Gastrocnemius medialis (tissue), 4 donors: ENCODE data around the gene FAM9A. TPM values are rescaled to one million over a fixed set of nuclear protein-coding genes. Genes with fewer than 3 reads are reported as not detected.

ENCODE experiments used
- ATAC-seq, 2 donors: fragments of 150-250 bp; one replicate each; pipeline ENCODE4 v1.9.1; 2016
- DNase-seq, 2 donors: peaks; one replicate each; pipeline ENCODE4 v3.0.0-alpha.2; 2019
- H3K27ac ChIP-seq, 4 donors: fragments of 200-600 bp; sonication (generic); 1 replicate in 1 of 4; 2 replicates in 3 of 4; pipeline ENCODE4 v1.5.1; 2016 to 2018; ENCODE audit warnings: mild to moderate bottlenecking in 2 of 4, moderate library complexity in 1 of 4
- H3K27me3 ChIP-seq, 3 donors: fragments of 200-600 bp; sonication (generic) in 2 of 3; 1 replicate in 1 of 3; 2 replicates in 2 of 3; pipeline versions ENCODE4 v1.5.1 to v1.6.0; 2016 to 2019; ENCODE audit warnings: mild to moderate bottlenecking in 1 of 3, moderate library complexity in 1 of 3
- H3K36me3 ChIP-seq, 2 donors: fragments of 200-600 bp; sonication (generic) in 1 of 2; one replicate each; pipeline ENCODE4 v1.5.1; 2017 to 2018
- H3K4me1 ChIP-seq, 2 donors: fragments of 200-600 bp; sonication (generic) in 1 of 2; one replicate each; pipeline ENCODE4 v1.5.1; 2016 to 2017; ENCODE audit warnings: mild to moderate bottlenecking in 2 of 2
- H3K4me3 ChIP-seq, 4 donors: fragments of 200-600 bp; sonication (generic) in 3 of 4; 1 replicate in 1 of 4; 2 replicates in 3 of 4; pipeline ENCODE4 v1.5.1; 2016 to 2019; ENCODE audit warnings: mild to moderate bottlenecking in 2 of 4
- H3K9me3 ChIP-seq, 3 donors: fragments of 200-600 bp; sonication (generic) in 2 of 3; 1 replicate in 1 of 3; 2 replicates in 2 of 3; pipeline ENCODE4 v1.5.1; 2016 to 2019
- POLR2A ChIP-seq, 2 donors: fragments of 450-650 bp; IDR thresholded peaks; one replicate each; pipeline ENCODE4 v1.6.1; 2017; ENCODE audit warnings: antibody characterized with exemption in 2 of 2, mild to moderate bottlenecking in 2 of 2, moderate library complexity in 2 of 2
- in situ Hi-C, 4 donors: fragments of 200-750 bp; cut with MboI; loops; one replicate each; pipeline versions ENCODE4 v1.15.0 to v1.8.0; 2017; ENCODE audit warnings: low sequenced_read_pairs in 4 of 4
- intact Hi-C: fragments of 100-400 bp; cut with DNase I; formaldehyde crosslinking; loops from one replicate; pipeline ENCODE4 v1.15.1; 2023; ENCODE audit warnings: low total_unique reads
- total RNA-seq, 4 donors: library from RNA; depleted of rRNA; stranded (reverse); fragments of >200 nt; gene quantifications; one replicate each; pipeline versions ENCODE4 v1.1.0 to v1.2.3, GENCODE V29; 2016
- TF ChIP-seq, protein P1 (sequence below), 5 experiments: fragments of 450-650 bp in 3 of 5; fragments of 200-600 bp in 2 of 5; sonication (generic) in 2 of 5; IDR thresholded peaks in 4 of 5; conservative IDR thresholded peaks in 1 of 5; 1 replicate in 4 of 5; 2 replicates in 1 of 5; pipeline ENCODE4 v1.5.1; 2016 to 2019; ENCODE audit warnings: antibody characterized with exemption in 5 of 5, mild to moderate bottlenecking in 3 of 5, moderate library complexity in 3 of 5

The FAM9A gene
- total RNA-seq, 4 donors from 2014 or later, result not detected

DNA sequence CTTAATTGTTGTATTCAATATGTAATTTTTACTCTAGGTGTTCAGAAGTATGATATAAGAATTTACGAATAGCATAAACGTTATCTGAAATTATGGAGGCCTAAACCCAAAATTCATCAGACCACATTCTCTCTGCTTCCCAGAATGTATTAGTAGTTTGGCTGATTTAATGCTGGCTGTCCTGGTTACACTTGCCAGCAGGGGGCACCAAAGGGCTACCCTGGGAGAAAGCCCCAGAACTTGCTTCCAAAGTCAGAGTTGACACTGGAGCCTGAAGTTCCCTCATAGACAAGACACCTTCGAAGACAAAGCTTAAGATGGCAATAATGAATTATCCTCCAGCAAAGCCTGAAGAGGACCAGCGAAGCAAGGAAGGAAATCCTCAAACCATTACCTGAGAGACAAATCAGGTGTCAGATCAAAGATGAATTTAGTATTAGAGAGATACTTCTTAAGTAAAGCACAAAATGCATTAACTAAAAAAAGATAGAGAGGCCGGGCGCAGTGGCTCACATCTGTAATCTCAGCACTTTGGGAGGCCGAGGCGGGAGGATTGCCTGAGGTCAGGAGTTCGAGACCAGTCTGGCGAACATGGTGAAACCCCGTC is 58.0 kb downstream of the FAM9A start:
- in situ Hi-C loops, result loop anchor here in 3 of 4 donors (10.0 to 25.0 kb wide), 2 partner anchors 748 to 756 kb away; no protein-coding TSS in a partner anchor
- TF ChIP-seq, protein P1, sequence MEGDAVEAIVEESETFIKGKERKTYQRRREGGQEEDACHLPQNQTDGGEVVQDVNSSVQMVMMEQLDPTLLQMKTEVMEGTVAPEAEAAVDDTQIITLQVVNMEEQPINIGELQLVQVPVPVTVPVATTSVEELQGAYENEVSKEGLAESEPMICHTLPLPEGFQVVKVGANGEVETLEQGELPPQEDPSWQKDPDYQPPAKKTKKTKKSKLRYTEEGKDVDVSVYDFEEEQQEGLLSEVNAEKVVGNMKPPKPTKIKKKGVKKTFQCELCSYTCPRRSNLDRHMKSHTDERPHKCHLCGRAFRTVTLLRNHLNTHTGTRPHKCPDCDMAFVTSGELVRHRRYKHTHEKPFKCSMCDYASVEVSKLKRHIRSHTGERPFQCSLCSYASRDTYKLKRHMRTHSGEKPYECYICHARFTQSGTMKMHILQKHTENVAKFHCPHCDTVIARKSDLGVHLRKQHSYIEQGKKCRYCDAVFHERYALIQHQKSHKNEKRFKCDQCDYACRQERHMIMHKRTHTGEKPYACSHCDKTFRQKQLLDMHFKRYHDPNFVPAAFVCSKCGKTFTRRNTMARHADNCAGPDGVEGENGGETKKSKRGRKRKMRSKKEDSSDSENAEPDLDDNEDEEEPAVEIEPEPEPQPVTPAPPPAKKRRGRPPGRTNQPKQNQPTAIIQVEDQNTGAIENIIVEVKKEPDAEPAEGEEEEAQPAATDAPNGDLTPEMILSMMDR (IDR thresholded peaks at IDR 0.05 in 4 of 5, conservative IDR thresholded peaks at IDR 0.05 in 1 of 5), result peak; percentile 19 to 73 (median 58)
- no peak for TF ChIP-seq POLR2A (IDR thresholded peaks at IDR 0.05)
- ATAC-seq (peak in 1 of 2 donors; percentile 36), DNase-seq (peak in 1 of 2 donors; percentile 31)
- Histone ChIP-seq H3K4me3 (no peak overlapping the region), H3K4me1 (no peaks in the 10 kb centered on the region), H3K27me3 (peaks cover 0 to 3% (median 0%) of the 10 kb centered on the region in 3 donors), H3K36me3 (no peaks in the 10 kb centered on the region), H3K9me3 (no peaks in the 10 kb centered on the region), H3K27ac (no peak overlapping the region)
- intact Hi-C loops, result loop anchor here (2.0 to 10.0 kb wide), 3 partner anchors 72 to 1372 kb away; no protein-coding TSS in a partner anchor

DNA sequence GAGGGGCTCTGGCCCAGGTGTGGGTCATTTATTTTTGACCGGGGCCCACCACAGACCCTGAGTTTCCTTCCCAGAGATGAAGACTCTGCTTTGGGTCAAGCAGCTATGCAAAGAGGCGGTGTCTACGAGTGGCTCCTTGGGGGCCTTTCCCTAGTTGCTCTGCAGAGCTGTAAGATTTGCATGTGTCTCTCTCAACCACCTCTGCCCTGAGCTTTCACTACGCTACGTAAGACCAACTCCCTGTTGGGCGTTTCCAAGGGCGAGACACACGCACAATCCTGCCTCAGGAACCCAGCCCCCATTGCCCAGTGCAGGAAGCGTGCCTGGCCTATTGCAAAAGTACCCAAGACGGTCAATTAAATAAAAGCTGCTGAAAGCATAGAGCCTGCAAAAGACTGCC is 59.2 kb downstream of the FAM9A start:
- no peaks in the 10 kb centered on the region for H3K9me3 ChIP-seq
- DNase-seq, result no peak
- H3K36me3 ChIP-seq, result no peaks in the 10 kb centered on the region
- peaks cover 0 to 3% (median 0%) of the 10 kb centered on the region in 3 donors for H3K27me3 ChIP-seq
- H3K4me1 ChIP-seq, result no peaks in the 10 kb centered on the region
- intact Hi-C loops, result loop anchor here (2.0 to 10.0 kb wide), 3 partner anchors 73 to 1373 kb away; no protein-coding TSS in a partner anchor
- TF ChIP-seq, protein P1 (IDR thresholded peaks at IDR 0.05 in 4 of 5, conservative IDR thresholded peaks at IDR 0.05 in 1 of 5), result no peak
- ATAC-seq, result no peak
- no peak overlapping the region for H3K27ac ChIP-seq
- no peak overlapping the region for H3K4me3 ChIP-seq
- in situ Hi-C loops, result loop anchor here in 3 of 4 donors (10.0 to 25.0 kb wide), 2 partner anchors 747 to 755 kb away; no protein-coding TSS in a partner anchor

Other genes starting within 250 kb of the FAM9A start
- gene ANOS1, start 69.2 kb downstream of the FAM9A start, total RNA-seq, result 10 to 100 TPM in 3 of 4 donors, 1 to 10 TPM in 1; 5.0 to 27.8 (median 13.0) TPM
- gene FAM9B, start 232.7 kb upstream of the FAM9A start, total RNA-seq, result not detected